GM06990 (cell line): Measurements from ENCODE around the gene CEP128.

ENCODE experiments used
- DNase-seq: peaks from one replicate; pipeline ENCODE4 v3.0.0-alpha.2; 2011; ENCODE audit not compliant: insufficient read length; ENCODE audit errors: extremely low read depth
- H3K27me3 ChIP-seq: replicated peaks from 2 replicates; pipeline ENCODE4 v1.6.0; 2011; ENCODE audit warnings: low read length; ENCODE audit not compliant: control insufficient read depth, insufficient read depth
- H3K36me3 ChIP-seq: 2 replicates; pipeline ENCODE4 v1.5.1; 2011; ENCODE audit warnings: low read length; ENCODE audit not compliant: control insufficient read depth, insufficient read depth
- H3K4me3 ChIP-seq: replicated peaks from 2 replicates; pipeline ENCODE4 v1.5.1; 2011; ENCODE audit warnings: low read depth, mild to moderate bottlenecking, control low read depth, low read length
- CTCF ChIP-seq: IDR thresholded peaks from 2 replicates; pipeline ENCODE4 v1.5.1; 2011; ENCODE audit warnings: low read length, control low read depth, mild to moderate bottlenecking, inconsistent platforms; ENCODE audit not compliant: insufficient read depth, poor library complexity, severe bottlenecking

The CEP128 gene

GRCh38 chr14:80522936-80523335 is 418.6 kb downstream of the CEP128 start:
- Histone ChIP-seq H3K4me3 (no peak overlapping the region), H3K27me3 (no peaks in the 10 kb centered on the region), H3K36me3 (no peaks in the 10 kb centered on the region)
- DNase-seq = no peak
- TF ChIP-seq CTCF = no peak

GRCh38 chr14:80522411-80522810 is 419.1 kb downstream of the CEP128 start:
- no peak for TF ChIP-seq CTCF
- Histone ChIP-seq H3K4me3 (no peak overlapping the region), H3K36me3 (no peaks in the 10 kb centered on the region), H3K27me3 (no peaks in the 10 kb centered on the region)
- DNase-seq = no peak

- no peak for TF ChIP-seq CTCF
- no peaks in the 10 kb centered on the region for H3K36me3 ChIP-seq
- no peak for DNase-seq
- no peak overlapping the region for H3K4me3 ChIP-seq
- H3K27me3 ChIP-seq = no peaks in the 10 kb centered on the region
Observed at GRCh38 chr14:80521456-80521855, 420.1 kb downstream of the CEP128 start.

GRCh38 chr14:80519002-80519401 is 422.5 kb downstream of the CEP128 start:
- TF ChIP-seq CTCF = no peak
- no peak for DNase-seq

GRCh38 chr14:80518173-80518572 is 423.4 kb downstream of the CEP128 start:
- DNase-seq = no peak
- Histone ChIP-seq H3K4me3 (no peak overlapping the region), H3K27me3 (no peaks in the 10 kb centered on the region), H3K36me3 (no peaks in the 10 kb centered on the region)
- TF ChIP-seq CTCF = no peak

More at GRCh38 chr14:80519002-80519401, 422.5 kb downstream of the CEP128 start:
- Histone ChIP-seq H3K27me3 (no peaks in the 10 kb centered on the region), H3K36me3 (no peaks in the 10 kb centered on the region), H3K4me3 (no peak overlapping the region)

GRCh38 chr14:80507292-80507869 is 434.2 kb downstream of the CEP128 start:
- TF ChIP-seq CTCF = no peak
- no peaks in the 10 kb centered on the region for H3K27me3 ChIP-seq
- no peaks in the 10 kb centered on the region for H3K36me3 ChIP-seq
- no peak overlapping the region for H3K4me3 ChIP-seq
- DNase-seq = no peak
